Large intestine (tissue), 3 donors: Measurements from ENCODE around the gene PPP1R16B. TPM values are rescaled to one million over a fixed set of nuclear protein-coding genes. Genes with fewer than 3 reads are reported as not detected.

ENCODE experiments used
- DNase-seq, 2 donors: peaks; one replicate each; pipeline versions ENCODE4 v3.0.0 to v3.0.0-alpha.2; 2013
- H3K27ac ChIP-seq: one replicate; pipeline ENCODE4 v1.5.1; 2013; ENCODE audit warnings: low read length
- H3K27me3 ChIP-seq: 2 replicates; pipeline ENCODE4 v1.6.1; 2013; ENCODE audit warnings: low read length; ENCODE audit not compliant: control insufficient read depth, insufficient read depth
- H3K36me3 ChIP-seq: 2 replicates; pipeline ENCODE4 v1.6.1; 2013; ENCODE audit warnings: low read length; ENCODE audit not compliant: control insufficient read depth, insufficient read depth
- H3K4me1 ChIP-seq: one replicate; pipeline ENCODE4 v1.6.1; 2013; ENCODE audit warnings: low read length; ENCODE audit not compliant: control insufficient read depth, insufficient read depth
- H3K4me3 ChIP-seq: one replicate; pipeline ENCODE4 v1.5.1; 2013; ENCODE audit warnings: low read length
- H3K9me3 ChIP-seq: one replicate; pipeline ENCODE4 v1.6.1; 2013; ENCODE audit warnings: mild to moderate bottlenecking, low read depth, low read length, moderate library complexity; ENCODE audit not compliant: control insufficient read depth
- WGBS: methylation state at CpG from one replicate; pipeline ENCODE4 v1.1.5; 2013; ENCODE audit warnings: low lambda C conversion rate; ENCODE audit not compliant: insufficient coverage; 5-methylcytosine and 5-hydroxymethylcytosine counted together
- polyA plus RNA-seq: library from polyadenylated mRNA; unstranded; fragments of 120-200 nt; gene quantifications from one replicate; pipeline ENCODE4 v1.2.1, GENCODE V29; 2013

PPP1R16B gene
- polyA plus RNA-seq, 1 donor, result 3.5 TPM

DNA sequence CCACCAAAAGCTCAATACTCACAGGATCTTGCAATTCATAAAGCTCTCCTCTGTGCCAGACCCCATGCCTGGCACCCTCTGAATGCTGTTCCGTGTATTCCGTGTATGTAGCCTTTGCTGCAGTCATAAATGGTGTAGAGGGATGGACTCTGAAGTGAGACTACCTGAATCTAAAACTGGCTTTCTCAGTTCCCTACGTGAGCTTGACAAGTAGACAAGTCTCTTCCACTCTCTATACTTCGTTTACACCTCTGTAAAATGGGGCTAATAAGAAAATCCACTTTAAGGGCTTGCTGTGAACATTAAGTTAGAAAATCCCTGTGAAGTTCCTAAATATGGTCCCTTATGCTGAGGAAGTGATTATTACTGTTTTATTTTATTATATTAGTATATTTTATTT, 31.5 kb downstream of the PPP1R16B start:
- WGBS, result 100% methylated on average over 1 of the region's 4 CpGs

DNA sequence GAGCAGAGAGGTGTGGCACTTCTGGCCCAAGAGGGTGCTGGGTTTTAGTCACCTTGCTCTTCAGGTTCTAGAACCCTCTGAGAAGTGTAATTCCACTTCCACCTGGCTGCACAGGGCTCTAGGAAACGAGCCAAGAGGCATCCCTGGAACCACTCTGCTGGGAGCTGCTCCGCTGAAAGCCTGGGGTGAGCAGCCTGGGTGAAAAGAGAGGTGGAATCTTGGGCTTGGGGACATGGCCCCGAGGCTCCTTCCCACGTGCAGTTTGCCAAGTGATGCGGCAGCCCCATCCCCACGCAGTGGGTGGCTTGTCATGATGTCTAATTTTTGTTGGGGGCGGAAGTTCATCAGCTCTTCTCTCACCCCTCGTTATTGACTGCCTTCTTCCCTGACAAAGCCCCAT, 32.8 kb downstream of the PPP1R16B start:
- H3K27me3 ChIP-seq, result peaks cover 3% of the 10 kb centered on the region
- no peaks in the 10 kb centered on the region for H3K36me3 ChIP-seq
- no peaks in the 10 kb centered on the region for H3K9me3 ChIP-seq
- H3K27ac ChIP-seq, result no peak overlapping the region
- DNase-seq, result no peak
- H3K4me3 ChIP-seq, result no peak overlapping the region
- no peaks in the 10 kb centered on the region for H3K4me1 ChIP-seq
- no CpG with 5 or more reads among the region's 8 CpGs for WGBS

More for the DNA sequence above, 31.5 kb downstream of the PPP1R16B start:
- H3K4me1 ChIP-seq, result no peaks in the 10 kb centered on the region
- H3K27me3 ChIP-seq, result peaks cover 3% of the 10 kb centered on the region
- no peak for DNase-seq
- H3K4me3 ChIP-seq, result no peak overlapping the region
- no peak overlapping the region for H3K27ac ChIP-seq
- no peaks in the 10 kb centered on the region for H3K36me3 ChIP-seq
- no peaks in the 10 kb centered on the region for H3K9me3 ChIP-seq

GRCh38 chr20:38839563-38839962, 34.1 kb downstream of the PPP1R16B start:
- H3K9me3 ChIP-seq, result no peaks in the 10 kb centered on the region
- 100% methylated on average over 3 of the region's 4 CpGs for WGBS
- no peak for DNase-seq

GRCh38 chr20:38840053-38840893, 34.8 kb downstream of the PPP1R16B start:
- Histone ChIP-seq H3K27me3 (peaks cover 3% of the 10 kb centered on the region), H3K4me3 (no peak overlapping the region), H3K4me1 (no peaks in the 10 kb centered on the region), H3K9me3 (no peaks in the 10 kb centered on the region), H3K27ac (no peak overlapping the region), H3K36me3 (no peaks in the 10 kb centered on the region)
- no peak for DNase-seq
- WGBS, result 100% methylated on average over 2 of the region's 14 CpGs

More at GRCh38 chr20:38839563-38839962, 34.1 kb downstream of the PPP1R16B start:
- H3K4me3 ChIP-seq, result no peak overlapping the region
- no peaks in the 10 kb centered on the region for H3K36me3 ChIP-seq
- peaks cover 3% of the 10 kb centered on the region for H3K27me3 ChIP-seq
- no peaks in the 10 kb centered on the region for H3K4me1 ChIP-seq
- no peak overlapping the region for H3K27ac ChIP-seq

DNA sequence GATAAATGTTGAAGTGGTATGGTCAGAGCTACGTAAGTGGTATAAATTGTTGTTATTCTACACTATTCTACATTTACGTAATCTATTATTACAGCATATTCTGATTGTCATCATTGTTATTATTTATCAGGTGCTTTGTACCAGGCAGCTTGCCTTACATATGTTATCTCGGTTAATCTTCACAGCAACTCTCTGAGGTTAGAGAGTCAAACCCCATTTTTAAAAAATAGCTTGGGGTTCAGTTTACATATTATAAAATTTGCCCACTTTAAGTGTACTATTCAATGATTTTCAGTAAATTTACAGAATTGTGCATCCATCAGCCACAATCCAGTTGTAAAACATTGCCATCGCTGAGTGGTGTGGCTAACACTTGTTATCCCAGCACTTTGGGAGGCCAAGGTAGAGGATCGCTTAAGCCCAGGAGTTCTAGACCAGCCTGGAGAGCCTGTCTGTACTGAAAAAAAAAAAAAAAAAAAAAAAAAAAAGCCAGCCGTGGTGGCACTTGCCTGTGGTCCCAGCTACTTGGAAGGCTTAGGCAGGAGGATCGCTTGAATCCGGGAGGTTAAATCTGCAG, 35.5 kb downstream of the PPP1R16B start:
- no peaks in the 10 kb centered on the region for H3K9me3 ChIP-seq
- DNase-seq, result no peak
- no peak overlapping the region for H3K27ac ChIP-seq
- 90% methylated on average over 2 of the region's 8 CpGs for WGBS
- H3K36me3 ChIP-seq, result no peaks in the 10 kb centered on the region
- H3K27me3 ChIP-seq, result peaks cover 3% of the 10 kb centered on the region
- no peak overlapping the region for H3K4me3 ChIP-seq
- no peaks in the 10 kb centered on the region for H3K4me1 ChIP-seq

- no peak for DNase-seq
- H3K27ac ChIP-seq, result no peak overlapping the region
- H3K36me3 ChIP-seq, result no peaks in the 10 kb centered on the region
- peaks cover 3% of the 10 kb centered on the region for H3K27me3 ChIP-seq
- no peak overlapping the region for H3K4me3 ChIP-seq
- H3K9me3 ChIP-seq, result no peaks in the 10 kb centered on the region
- no CpG with 5 or more reads among the region's 2 CpGs for WGBS
- no peaks in the 10 kb centered on the region for H3K4me1 ChIP-seq
Measured at GRCh38 chr20:38841570-38841969, 36.1 kb downstream of the PPP1R16B start.

GRCh38 chr20:38842026-38842425, 36.5 kb downstream of the PPP1R16B start:
- DNase-seq, result no peak
- no peak overlapping the region for H3K4me3 ChIP-seq
- no peaks in the 10 kb centered on the region for H3K36me3 ChIP-seq
- H3K9me3 ChIP-seq, result no peaks in the 10 kb centered on the region
- no peaks in the 10 kb centered on the region for H3K4me1 ChIP-seq
- WGBS, result no CpG with 5 or more reads among the region's 1 CpG
- H3K27ac ChIP-seq, result no peak overlapping the region
- H3K27me3 ChIP-seq, result peaks cover 3% of the 10 kb centered on the region

- H3K4me3 ChIP-seq, result no peak overlapping the region
- H3K4me1 ChIP-seq, result no peaks in the 10 kb centered on the region
- no peak overlapping the region for H3K27ac ChIP-seq
- no peak for DNase-seq
- H3K27me3 ChIP-seq, result peaks cover 3% of the 10 kb centered on the region
- no peaks in the 10 kb centered on the region for H3K9me3 ChIP-seq
- WGBS, result no CpG with 5 or more reads among the region's 1 CpG
- no peaks in the 10 kb centered on the region for H3K36me3 ChIP-seq
Measured at GRCh38 chr20:38842558-38842981, 37.1 kb downstream of the PPP1R16B start.

DNA sequence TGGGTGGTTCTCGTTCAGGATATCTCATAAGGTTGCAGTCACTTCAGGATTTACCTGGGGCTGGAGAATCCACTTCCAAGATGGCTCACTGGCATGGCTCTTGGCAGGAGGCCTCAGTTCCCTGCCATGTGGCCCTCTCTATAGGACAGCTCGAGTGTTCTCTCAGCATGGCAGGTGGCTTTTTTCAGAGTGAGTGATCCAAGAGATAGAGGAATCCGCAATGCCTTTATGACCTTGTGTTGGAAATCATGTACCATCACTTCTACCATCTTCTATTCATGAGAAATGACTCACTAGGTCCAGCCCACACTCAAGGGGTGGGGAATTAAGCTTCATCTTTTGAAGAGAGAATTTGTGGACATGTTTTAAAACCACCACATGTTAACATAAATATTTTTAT, 37.8 kb downstream of the PPP1R16B start:
- Histone ChIP-seq H3K27ac (no peak overlapping the region), H3K36me3 (no peaks in the 10 kb centered on the region), H3K27me3 (no peaks in the 10 kb centered on the region), H3K4me1 (no peaks in the 10 kb centered on the region), H3K4me3 (no peak overlapping the region), H3K9me3 (no peaks in the 10 kb centered on the region)
- DNase-seq, result no peak
- WGBS, result no CpG with 5 or more reads among the region's 3 CpGs

- 100% methylated on average over 1 of the region's 4 CpGs for WGBS
- Histone ChIP-seq H3K4me1 (no peaks in the 10 kb centered on the region), H3K27me3 (no peaks in the 10 kb centered on the region), H3K36me3 (no peaks in the 10 kb centered on the region), H3K4me3 (no peak overlapping the region), H3K27ac (no peak overlapping the region), H3K9me3 (no peaks in the 10 kb centered on the region)
- DNase-seq, result no peak
Measured at GRCh38 chr20:38844963-38845362, 39.5 kb downstream of the PPP1R16B start.
